ENCODE results near the gene RABGAP1. TPM values are rescaled to one million over a fixed set of nuclear protein-coding genes. Genes with fewer than 3 reads are reported as not detected.

Gene RABGAP1
- total and polyA plus RNA-seq, 10 of the 15 experiments (the other 5 are each of a cell fraction or from before 2014, with no cell fraction given), result 2.6 to 31.6 (median 12.5) TPM

DNA sequence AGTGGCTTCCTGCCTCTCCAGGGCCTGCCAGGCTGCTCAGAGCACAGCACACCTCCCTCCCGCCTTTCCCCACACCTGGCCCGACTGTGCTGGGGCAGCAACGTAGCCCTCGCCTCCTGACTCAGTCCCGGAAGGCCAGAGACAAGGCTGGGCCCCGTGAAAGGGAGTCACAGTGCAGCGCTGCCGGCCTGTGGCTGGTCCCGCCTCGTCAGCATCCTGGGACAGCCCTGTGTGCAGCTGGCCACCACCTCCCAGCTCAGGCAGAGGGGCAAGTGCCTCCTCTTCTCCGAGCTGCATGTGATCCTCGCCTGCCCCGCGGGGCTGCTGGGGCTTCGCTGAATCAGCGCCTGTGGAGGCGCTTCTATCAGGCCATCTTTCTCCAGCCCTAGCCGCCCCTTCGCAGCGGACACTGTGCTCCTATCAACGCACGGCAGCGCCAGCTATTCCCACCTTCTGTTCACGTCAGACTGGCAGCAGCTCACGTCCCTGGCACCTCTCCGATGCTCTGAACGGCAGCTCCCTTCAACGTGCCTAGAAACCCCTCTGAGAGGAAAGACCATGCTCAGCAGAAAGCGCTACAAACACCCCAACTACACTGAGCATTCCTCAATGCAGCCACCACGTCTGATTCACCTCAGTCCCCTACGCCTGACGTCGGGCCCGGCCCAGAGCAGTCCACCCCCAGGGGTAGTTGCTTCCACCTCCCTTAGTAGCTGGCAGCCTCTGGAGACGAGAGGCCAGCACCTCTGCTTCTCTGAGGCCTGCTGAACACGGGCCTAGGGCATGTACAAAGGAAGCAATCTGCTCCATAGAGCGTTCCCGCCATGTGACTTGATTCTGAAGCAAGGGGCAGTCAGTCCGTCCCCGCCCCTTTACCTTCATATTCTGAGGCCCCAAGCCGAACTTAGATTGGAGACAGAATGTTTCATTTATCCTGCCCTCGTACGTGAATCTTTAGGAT, 171.5 kb downstream of the RABGAP1 start:
- FAIRE-seq (no peak), ATAC-seq (no peak; the same call in 2 of the 3 replicates), DNase-seq (ENCODE audit: low read depth, low spot score) (no peak)
- 86% methylated on average over 43 of the region's 43 CpGs for WGBS (ENCODE audit: insufficient coverage, insufficient replicate concordance, low lambda C conversion rate, missing lambda C conversion rate)
- peaks cover 40 to 42% of the 10 kb centered on the region in 2 experiments for H3K36me3 ChIP-seq (ENCODE audit: control insufficient read depth in 2 of 2, insufficient read depth in 2 of 2, low read length in 1 of 2)
- no peaks in the 10 kb centered on the region for H3K79me2 ChIP-seq (ENCODE audit: control insufficient read depth, insufficient read depth, low read length)
- BruUV-seq (replicated peaks), result no TSS peak
- H3K9me3 ChIP-seq (replicated peaks; ENCODE audit: control insufficient read depth, insufficient read depth, low read length), result no peaks in the 10 kb centered on the region
- no peak overlapping the region for H3K4me3 ChIP-seq
- H2AFZ ChIP-seq (ENCODE audit: control insufficient read depth, low read depth, low read length), result no peak overlapping the region
- ChIA-PET SMC1A (ENCODE audit: uncharacterized antibody, unreplicated experiment) (interaction anchor here (1.6 kb wide), 1 partner anchor 237 kb away, joined by 4 read pairs; no protein-coding TSS in a partner anchor), CTCF (no interaction called here), RAD21 (ENCODE audit: unreplicated experiment) (no interaction called here), POLR2A (no interaction called here)
- TF ChIP-seq SMC3 (IDR thresholded peaks at IDR 0.05; ENCODE audit: borderline replicate concordance, low read length), result no peak
- peak; percentile 62 for TF ChIP-seq POLR2A (IDR thresholded peaks at IDR 0.05; ENCODE audit: low read depth, low read length)
- intact Hi-C loops (cut with micrococcal nuclease; ENCODE audit: unreplicated experiment) (no loop called here), in situ Hi-C loops (cut with MboI) (no loop called here)
- H4K20me1 ChIP-seq (ENCODE audit: control insufficient read depth, insufficient read depth), result no peaks in the 10 kb centered on the region
- no peaks in the 10 kb centered on the region for H3K27me3 ChIP-seq (replicated peaks in 1 of 2; ENCODE audit: control insufficient read depth in 2 of 2, insufficient read depth in 2 of 2, low read length in 1 of 2)
- no peaks in the 10 kb centered on the region for H3K4me1 ChIP-seq (ENCODE audit: control insufficient read depth, insufficient read depth, low read length)
- H3K27ac ChIP-seq (ENCODE audit: control insufficient read depth, insufficient read depth), result no peak overlapping the region
- no peak overlapping the region for H3K9ac ChIP-seq (ENCODE audit: control insufficient read depth, insufficient read depth, low read length)
- no peak overlapping the region for H3K4me2 ChIP-seq (ENCODE audit: control insufficient read depth, insufficient read depth)

DNA sequence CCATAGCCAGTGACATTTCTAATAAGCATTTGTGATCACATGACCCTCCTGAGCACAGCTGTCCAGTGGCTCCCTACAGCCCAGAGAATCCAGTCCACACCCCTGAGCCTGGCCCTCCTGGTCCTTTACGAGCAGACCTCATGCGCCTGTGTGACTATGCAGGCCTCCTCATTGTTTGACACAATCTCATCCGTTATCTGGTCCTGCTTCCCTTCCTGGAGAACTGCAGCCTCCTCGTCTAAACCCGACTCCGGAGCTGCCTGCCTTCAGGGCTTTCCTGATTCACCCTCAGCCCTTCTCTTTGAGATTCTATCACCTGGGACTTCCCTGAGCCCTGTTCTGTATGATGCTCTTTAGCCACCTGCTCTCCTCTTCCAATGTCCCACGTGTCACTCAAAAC, 172.4 kb downstream of the RABGAP1 start:
- RAD21 ChIA-PET (ENCODE audit: unreplicated experiment), result no interaction called here
- H3K27ac ChIP-seq (ENCODE audit: control insufficient read depth, insufficient read depth), result no peak overlapping the region
- FAIRE-seq, result no peak

More for the DNA sequence above, 172.4 kb downstream of the RABGAP1 start:
- Histone ChIP-seq H4K20me1 (ENCODE audit: control insufficient read depth, insufficient read depth) (no peaks in the 10 kb centered on the region), H3K79me2 (ENCODE audit: control insufficient read depth, insufficient read depth, low read length) (no peaks in the 10 kb centered on the region), H3K9me3 (replicated peaks; ENCODE audit: control insufficient read depth, insufficient read depth, low read length) (no peaks in the 10 kb centered on the region), H3K27me3 (replicated peaks in 1 of 2; ENCODE audit: control insufficient read depth in 2 of 2, insufficient read depth in 2 of 2, low read length in 1 of 2) (no peaks in the 10 kb centered on the region), H3K36me3 (ENCODE audit: control insufficient read depth in 2 of 2, insufficient read depth in 2 of 2, low read length in 1 of 2) (peaks cover 34 to 36% of the 10 kb centered on the region in 2 experiments), H3K4me2 (ENCODE audit: control insufficient read depth, insufficient read depth) (no peak overlapping the region), H2AFZ (ENCODE audit: control insufficient read depth, low read depth, low read length) (no peak overlapping the region), H3K4me3 (no peak overlapping the region), H3K4me1 (ENCODE audit: control insufficient read depth, insufficient read depth, low read length) (no peaks in the 10 kb centered on the region), H3K9ac (ENCODE audit: control insufficient read depth, insufficient read depth, low read length) (no peak overlapping the region)
- ChIA-PET SMC1A (ENCODE audit: uncharacterized antibody, unreplicated experiment) (no interaction called here), CTCF (interaction anchor here (0.6 kb wide), 1 partner anchor 235 kb away, joined by 3 read pairs; no protein-coding TSS in a partner anchor), POLR2A (no interaction called here)
- WGBS (ENCODE audit: insufficient coverage, insufficient replicate concordance, low lambda C conversion rate, missing lambda C conversion rate), result 97% methylated on average over 7 of the region's 7 CpGs
- DNase-seq (ENCODE audit: low read depth, low spot score) (no peak), ATAC-seq (no peak)
- in situ Hi-C loops (cut with MboI), result no loop called here
- intact Hi-C loops (cut with micrococcal nuclease; ENCODE audit: unreplicated experiment), result no loop called here
- TF ChIP-seq CBFB (IDR thresholded peaks at IDR 0.05; ENCODE audit: low read depth), result no peak
- no peak for TF ChIP-seq IRF4 (IDR thresholded peaks at IDR 0.05; ENCODE audit: low read depth, low read length)
- no peak for TF ChIP-seq EED (IDR thresholded peaks at IDR 0.05; ENCODE audit: low read depth)
- no peak for TF ChIP-seq KDM1A (IDR thresholded peaks at IDR 0.05; ENCODE audit: borderline replicate concordance)
- no peak for TF ChIP-seq PAX5 (IDR thresholded peaks at IDR 0.05; ENCODE audit: borderline replicate concordance, low read depth, low read length)
- no peak for TF ChIP-seq SUPT20H (IDR thresholded peaks at IDR 0.05; ENCODE audit: borderline replicate concordance, control insufficient read depth, low read depth, low read length)
- no peak for TF ChIP-seq RB1 (IDR thresholded peaks at IDR 0.05; ENCODE audit: borderline replicate concordance)
- no TSS peak for BruUV-seq (replicated peaks)
